Loucy (cell line): ENCODE results near the gene DCUN1D2.

Experiments
- CTCF ChIP-seq: fragments of 200-600 bp; sonication (generic); conservative IDR thresholded peaks from 2 replicates; pipeline ENCODE4 v1.5.1; 2014; ENCODE audit warnings: mild to moderate bottlenecking, antibody characterized with exemption, low read length
- EZH2phosphoT487 ChIP-seq: fragments of 200-600 bp; IDR thresholded peaks from 2 replicates; pipeline ENCODE4 v1.6.1; 2018; ENCODE audit warnings: antibody characterized with exemption, mild to moderate bottlenecking, moderate library complexity, borderline replicate concordance

DNA sequence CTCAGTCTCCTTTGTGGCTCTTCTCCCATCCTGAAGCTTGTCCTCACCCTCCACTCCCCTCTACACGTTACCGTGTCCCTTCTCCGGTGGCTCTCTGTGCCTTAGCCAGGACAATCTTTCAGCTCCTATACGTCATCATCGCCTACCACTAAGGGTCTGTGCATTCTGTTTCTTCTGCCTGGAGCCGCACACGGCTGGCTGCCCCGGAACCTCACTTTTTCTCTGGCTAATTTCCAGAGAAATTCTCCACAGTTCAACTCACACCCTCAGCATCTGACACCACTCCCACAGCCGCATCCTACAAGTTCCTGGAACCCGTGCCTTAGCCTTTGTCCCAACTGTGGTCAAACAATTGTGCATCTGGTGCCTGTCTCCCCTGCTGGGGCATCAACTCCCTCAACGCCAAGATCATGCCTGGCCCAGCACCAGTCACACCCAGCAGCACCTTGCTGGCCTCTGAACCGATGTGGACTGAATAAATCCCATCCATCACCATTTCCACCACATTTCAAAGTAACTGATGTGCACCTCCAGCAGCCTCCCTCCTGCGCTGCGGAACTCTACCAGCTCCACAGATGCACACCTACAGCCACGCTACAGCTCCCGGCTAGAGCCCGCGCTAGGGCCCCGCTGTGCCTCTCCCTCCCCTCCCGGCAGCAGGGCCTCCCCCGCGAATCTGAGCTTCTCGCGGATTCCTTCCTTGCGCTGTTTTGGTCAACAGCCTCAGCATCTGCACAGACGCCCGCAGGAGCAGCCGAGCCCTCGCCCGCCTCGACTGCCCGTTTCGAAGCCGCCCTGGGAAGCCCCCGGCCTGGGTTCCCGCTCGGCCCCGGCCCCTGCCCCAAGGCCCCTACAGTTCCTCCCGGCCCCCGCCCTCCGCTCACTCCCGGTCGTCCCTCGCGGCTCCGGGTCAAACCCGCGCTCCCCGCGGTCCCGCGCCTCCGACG lies 689 bp downstream of the DCUN1D2 start:
- TF ChIP-seq CTCF (no peak), EZH2phosphoT487 (no peak)
